IMR-90 (cell line): ENCODE data around the gene RAC3. TPM values are rescaled to one million over a fixed set of nuclear protein-coding genes. Genes with fewer than 3 reads are reported as not detected.

Experiments
- ATAC-seq: fragments of 200-7000 bp; cut with Tn5 transposase; 2 replicates; pipeline ENCODE4 v1.9.1; 2020; ENCODE audit warnings: low read depth, mild to moderate bottlenecking, moderate library complexity
- BruUV-seq: library from RNA; stranded (reverse); fragments of 400-500 nt; replicated peaks from 2 replicates; lab custom pipeline; 2021; lab: Mats Ljungman, UMichigan
- CTCF ChIA-PET: fragments of 300-600 bp; formaldehyde crosslinking; extraction: SDS; loops from one replicate; lab custom pipeline; 2021; ENCODE audit warnings: antibody characterized with exemption; lab: Yijun Ruan, JAX
- POLR2A ChIA-PET: fragments of 300-600 bp; sonication (Branson Sonifier 250); formaldehyde crosslinking; loops from one replicate; lab custom pipeline; 2022; ENCODE audit warnings: antibody characterized with exemption; ENCODE audit not compliant: unreplicated experiment; lab: Charles Lee
- DNase-seq: peaks from one replicate; pipeline ENCODE4 v3.0.0; 2013
- H2AFZ ChIP-seq: replicated peaks from 2 replicates; pipeline ENCODE3; 2013; ENCODE audit warnings: low read length, mild to moderate bottlenecking; ENCODE audit not compliant: poor library complexity
- H2AK5ac ChIP-seq: 2 replicates; pipeline ENCODE4 v1.6.1; 2013; ENCODE audit warnings: low read depth, low read length, inconsistent platforms
- H2AK9ac ChIP-seq: replicated peaks from 2 replicates; pipeline ENCODE3; 2013; ENCODE audit warnings: mild to moderate bottlenecking, low read depth, low read length, moderate library complexity; ENCODE audit not compliant: poor library complexity
- H2BK120ac ChIP-seq: 2 replicates; pipeline ENCODE4 v1.6.1; 2013; ENCODE audit warnings: low read depth, low read length, inconsistent platforms
- H2BK15ac ChIP-seq: 3 replicates; pipeline ENCODE4 v1.6.1; 2013; ENCODE audit warnings: low read depth, low read length, inconsistent platforms
- H2BK20ac ChIP-seq: 2 replicates; pipeline ENCODE4 v1.6.1; 2013; ENCODE audit warnings: low read depth, mild to moderate bottlenecking, inconsistent platforms, low read length, moderate library complexity
- H2BK5ac ChIP-seq: 2 replicates; pipeline ENCODE4 v1.6.1; 2013; ENCODE audit warnings: mild to moderate bottlenecking, low read depth, low read length, inconsistent platforms; ENCODE audit not compliant: poor library complexity, severe bottlenecking
- H3K14ac ChIP-seq: replicated peaks from 2 replicates; pipeline ENCODE4 v1.6.1; 2013; ENCODE audit warnings: low read depth, low read length, inconsistent platforms
- H3K18ac ChIP-seq: 2 replicates; pipeline ENCODE4 v1.6.1; 2013; ENCODE audit warnings: low read depth, low read length, control low read depth
- H3K23ac ChIP-seq: 2 replicates; pipeline ENCODE4 v1.6.1; 2013; ENCODE audit warnings: low read depth, low read length, inconsistent platforms
- H3K27ac ChIP-seq: 2 replicates; pipeline ENCODE4 v1.5.1; 2013; ENCODE audit warnings: mild to moderate bottlenecking, control low read depth, low read length; ENCODE audit not compliant: insufficient read depth
- H3K27me3 ChIP-seq: 2 replicates; pipeline ENCODE4 v1.6.1; 2013; ENCODE audit warnings: low read length; ENCODE audit not compliant: control insufficient read depth, insufficient read depth
- H3K36me3 ChIP-seq: 2 replicates; pipeline ENCODE4 v1.6.1; 2013; ENCODE audit warnings: low read length, mixed read lengths; ENCODE audit not compliant: control insufficient read depth, insufficient read depth
- H3K4ac ChIP-seq: 2 replicates; pipeline ENCODE4 v1.6.1; 2013; ENCODE audit warnings: low read depth, low read length, inconsistent platforms
- H3K4me1 ChIP-seq: 2 replicates; pipeline ENCODE4 v1.6.1; 2013; ENCODE audit warnings: low read length, mixed read lengths; ENCODE audit not compliant: control insufficient read depth, insufficient read depth
- H3K4me2 ChIP-seq: 2 replicates; pipeline ENCODE4 v1.6.1; 2013; ENCODE audit warnings: low read depth, mild to moderate bottlenecking, control low read depth, low read length, moderate library complexity
- H3K4me3 ChIP-seq: 2 replicates; pipeline ENCODE4 v1.5.1; 2013; ENCODE audit warnings: low read depth, mild to moderate bottlenecking, control low read depth, low read length, moderate library complexity; ENCODE audit not compliant: insufficient read depth
- H3K56ac ChIP-seq: 2 replicates; pipeline ENCODE4 v1.6.1; 2013; ENCODE audit warnings: low read length, inconsistent platforms; ENCODE audit not compliant: insufficient read depth; ENCODE audit errors: extremely low read depth
- H3K79me1 ChIP-seq, 2 experiments: 2 replicates each; pipeline ENCODE4 v1.6.1; 2013; ENCODE audit warnings: low read length in 2 of 2, inconsistent platforms in 1 of 2, low read depth in 1 of 2
- H3K9ac ChIP-seq: 2 replicates; pipeline ENCODE4 v1.6.1; 2013; ENCODE audit warnings: low read depth, low read length, control low read depth
- H3K9me1 ChIP-seq: 2 replicates; pipeline ENCODE4 v1.6.1; 2013; ENCODE audit warnings: low read length, inconsistent platforms; ENCODE audit not compliant: insufficient read depth
- H3K9me3 ChIP-seq: 2 replicates; pipeline ENCODE4 v1.6.1; 2013; ENCODE audit warnings: low read length; ENCODE audit not compliant: control insufficient read depth, insufficient read depth
- H4K20me1 ChIP-seq: 2 replicates; pipeline ENCODE4 v1.6.1; 2013; ENCODE audit warnings: low read length, inconsistent platforms; ENCODE audit not compliant: insufficient read depth
- H4K5ac ChIP-seq: 2 replicates; pipeline ENCODE4 v1.6.1; 2013; ENCODE audit warnings: mild to moderate bottlenecking, low read depth, low read length, control low read depth
- H4K8ac ChIP-seq, 2 experiments: 2 replicates each; pipeline ENCODE4 v1.6.1; 2013; ENCODE audit warnings: low read depth in 2 of 2, low read length in 2 of 2, control low read depth in 1 of 2, inconsistent platforms in 1 of 2
- H4K91ac ChIP-seq: 2 replicates; pipeline ENCODE4 v1.6.1; 2013; ENCODE audit warnings: low read depth, low read length, inconsistent platforms; ENCODE audit not compliant: insufficient read depth
- CTCF ChIP-seq: conservative IDR thresholded peaks from 2 replicates; pipeline ENCODE4 v1.5.1; 2012; ENCODE audit warnings: mild to moderate bottlenecking, low read depth, low read length, improper control_type of control experiment
- ELK1 ChIP-seq: fragments of 150-350 bp; IDR thresholded peaks from 2 replicates; pipeline ENCODE4 v1.6.1; 2016; ENCODE audit warnings: low read depth, mild to moderate bottlenecking, low read length, moderate library complexity, borderline replicate concordance
- MAFK ChIP-seq: IDR thresholded peaks from 2 replicates; pipeline ENCODE4 v1.6.1; 2012; ENCODE audit warnings: low read depth, low read length, improper control_type of control experiment
- MAZ ChIP-seq: IDR thresholded peaks from 2 replicates; pipeline ENCODE4 v1.6.1; 2012; ENCODE audit warnings: low read depth, mild to moderate bottlenecking, low read length, improper control_type of control experiment, moderate library complexity, borderline replicate concordance
- MXI1 ChIP-seq: IDR thresholded peaks from 2 replicates; pipeline ENCODE4 v1.6.1; 2012; ENCODE audit warnings: low read depth, mild to moderate bottlenecking, low read length, moderate library complexity, borderline replicate concordance
- POLR2A ChIP-seq: IDR thresholded peaks from 2 replicates; pipeline ENCODE4 v1.6.1; 2012; ENCODE audit warnings: mild to moderate bottlenecking, low read depth, low read length
- RAD21 ChIP-seq: IDR thresholded peaks from 2 replicates; pipeline ENCODE4 v1.6.1; 2012; ENCODE audit warnings: low read length, improper control_type of control experiment
- RCOR1 ChIP-seq: IDR thresholded peaks from 2 replicates; pipeline ENCODE4 v1.6.1; 2012; ENCODE audit warnings: mild to moderate bottlenecking, low read length, improper control_type of control experiment; ENCODE audit not compliant: insufficient replicate concordance
- USF2 ChIP-seq: fragments of 150-350 bp; IDR thresholded peaks from 2 replicates; pipeline ENCODE4 v1.6.1; 2017; ENCODE audit warnings: mild to moderate bottlenecking, antibody characterized with exemption, low read length, low read depth
- WGBS, 2 experiments: methylation state at CpG; one replicate each; pipeline versions ENCODE4 v1.1.5 to v1.1.7; 2013; ENCODE audit warnings: missing lambda C conversion rate in 2 of 2; ENCODE audit not compliant: insufficient read length in 1 of 2; ENCODE audit errors: extremely low coverage in 2 of 2; 5-methylcytosine and 5-hydroxymethylcytosine counted together
- dilution Hi-C: fragments of 300-500 bp; cut with HindIII; formaldehyde crosslinking; loops from one replicate; pipeline ENCODE4 v1.14.3; 2018; ENCODE audit warnings: low sequenced_read_pairs; ENCODE audit not compliant: unreplicated experiment
- in situ Hi-C: fragments of 300-500 bp; cut with MboI; formaldehyde crosslinking; loops from 3 replicates; pipeline ENCODE4 v1.14.3; 2019; ENCODE audit warnings: low sequenced_read_pairs, inconsistent platforms, mixed read lengths
- intact Hi-C: fragments of 100-400 bp; cut with micrococcal nuclease; formaldehyde crosslinking; loops from 2 replicates; pipeline ENCODE4 v1.10.0; 2022
- polyA plus RNA-seq, 3 experiments: library from polyadenylated mRNA; depleted of rRNA; stranded (reverse); fragments of >200 nt; gene quantifications; 2 replicates each; pipeline ENCODE4 v1.2.3, GENCODE V29; 2012; ENCODE audit warnings: low replicate concordance in 1 of 3
- total RNA-seq: library from RNA; depleted of rRNA; stranded (reverse); fragments of >200 nt; gene quantifications from 2 replicates; pipeline ENCODE4 v1.2.3, GENCODE V29; 2012

Gene RAC3
- total and polyA plus RNA-seq, 2 of the 4 experiments (the other 2 are of a cell fraction), result 5.7 to 23.4 TPM

GRCh38 chr17:81986606-81987005, 44.9 kb upstream of the RAC3 start:
- no peak overlapping the region for H3K4me3 ChIP-seq
- peaks cover 4% of the 10 kb centered on the region; the same call in 1 of the 2 replicates for H3K4me1 ChIP-seq
- H3K56ac ChIP-seq, result no peak overlapping the region
- TF ChIP-seq MAZ (no peak), CTCF (no peak), ELK1 (no peak), RCOR1 (no peak), MAFK (no peak), RAD21 (no peak), MXI1 (no peak), USF2 (no peak), POLR2A (no peak)
- H3K4me2 ChIP-seq, result no peak overlapping the region
- no peak overlapping the region for H3K18ac ChIP-seq
- CTCF ChIA-PET, result no interaction called here
- POLR2A ChIA-PET, result no interaction called here
- H3K27me3 ChIP-seq, result no peaks in the 10 kb centered on the region
- peaks cover 4% of the 10 kb centered on the region for H4K20me1 ChIP-seq
- 95% methylated on average over 16 of the region's 26 CpGs; no CpG with 5 or more reads in 1 of the 2 experiments for WGBS, 2 experiments
- H3K36me3 ChIP-seq, result peaks cover 37% of the 10 kb centered on the region
- peaks cover 0 to 25% of the 10 kb centered on the region in 2 experiments; a peak in 3 of 4 replicates for H3K79me1 ChIP-seq
- H2BK15ac ChIP-seq, result no peak overlapping the region
- H2BK20ac ChIP-seq, result no peak overlapping the region
- intact Hi-C loops (no loop called here), in situ Hi-C loops (no loop called here), dilution Hi-C loops (no loop called here)
- no peak overlapping the region for H3K23ac ChIP-seq
- H2AK9ac ChIP-seq, result no peak overlapping the region
- ATAC-seq, result no peak
- no peak overlapping the region for H3K27ac ChIP-seq
- no peak overlapping the region for H3K9ac ChIP-seq
- no peaks in the 10 kb centered on the region for H3K9me1 ChIP-seq
- no peak overlapping the region for H2AFZ ChIP-seq
- DNase-seq, result no peak
- no peak overlapping the region for H4K5ac ChIP-seq
- H2AK5ac ChIP-seq, result no peak overlapping the region
- no peaks in the 10 kb centered on the region for H3K9me3 ChIP-seq
- H4K91ac ChIP-seq, result no peak overlapping the region
- no peak overlapping the region for H4K8ac ChIP-seq
- no peak overlapping the region for H3K14ac ChIP-seq
- no peak overlapping the region for H3K4ac ChIP-seq
- no TSS peak for BruUV-seq
- H2BK120ac ChIP-seq, result no peak overlapping the region
- H2BK5ac ChIP-seq, result no peak overlapping the region
